ENCODE measurements around the gene RPL28.
A peak's percentile ranks its signal among the peaks of the same experiment; 100 is the strongest.

RPL28 gene

GRCh38 chr19:55372316-55373081 is 13.2 kb upstream of the RPL28 start:
- DNase-seq (ENCODE audit: low read depth in 2 of 2, low spot score in 1 of 2) = no peak

DNA sequence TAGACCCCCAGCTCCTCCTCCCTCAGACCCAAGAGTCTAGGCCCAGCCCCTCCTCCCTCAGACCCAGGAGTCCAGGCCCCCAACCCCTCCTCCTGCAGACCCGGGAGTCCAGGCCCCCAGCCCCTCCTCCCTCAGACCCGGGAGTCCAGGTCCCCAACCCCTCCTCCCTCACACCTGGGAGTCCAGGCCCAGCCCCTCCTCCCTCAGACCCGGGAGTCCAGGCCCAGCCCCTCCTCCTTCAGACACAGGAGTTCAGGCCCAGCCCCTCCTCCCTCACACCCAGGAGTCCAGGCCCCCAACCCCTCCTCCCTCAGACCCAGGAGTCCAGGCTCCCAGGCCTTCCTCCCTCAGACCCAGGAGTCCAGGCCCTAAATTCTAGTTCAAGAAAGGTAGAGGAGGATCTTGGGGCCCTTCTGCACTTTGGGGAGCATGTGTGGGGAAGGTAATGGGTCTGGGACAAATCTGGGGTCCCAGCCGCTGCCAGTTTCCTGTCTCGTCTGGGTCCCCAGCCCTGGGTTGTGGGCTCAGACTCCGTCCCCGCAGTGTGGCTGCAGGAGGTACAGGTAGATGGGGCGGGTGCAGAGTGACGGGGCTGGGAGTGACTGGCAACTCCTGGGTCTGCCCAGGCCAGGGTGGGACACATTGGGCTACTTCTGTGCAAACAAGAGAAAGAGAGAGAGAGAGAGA is 12.3 kb upstream of the RPL28 start:
- no peak for DNase-seq (ENCODE audit: low read depth in 2 of 2, low spot score in 1 of 2)

- no peak for DNase-seq (ENCODE audit: low read depth in 2 of 2, low spot score in 1 of 2)
Measured at GRCh38 chr19:55373993-55374757, 11.6 kb upstream of the RPL28 start.

GRCh38 chr19:55376241-55376933 is 9.3 kb upstream of the RPL28 start, which contains the start of gene TMEM190:
Gene TMEM190 (plus strand): TSS chr19:55376826. CDS start chr19:55376854, 28 bp downstream.
- no peak for DNase-seq (ENCODE audit: low read depth in 2 of 2, low spot score in 1 of 2)

- DNase-seq (ENCODE audit: low read depth in 2 of 2, low spot score in 1 of 2) = no peak
Measured at GRCh38 chr19:55377356-55378131, 8.2 kb upstream of the RPL28 start.

- DNase-seq (ENCODE audit: low read depth in 2 of 2, low spot score in 1 of 2) = no peak
Measured at GRCh38 chr19:55379174-55379573, 6.6 kb upstream of the RPL28 start.

DNA sequence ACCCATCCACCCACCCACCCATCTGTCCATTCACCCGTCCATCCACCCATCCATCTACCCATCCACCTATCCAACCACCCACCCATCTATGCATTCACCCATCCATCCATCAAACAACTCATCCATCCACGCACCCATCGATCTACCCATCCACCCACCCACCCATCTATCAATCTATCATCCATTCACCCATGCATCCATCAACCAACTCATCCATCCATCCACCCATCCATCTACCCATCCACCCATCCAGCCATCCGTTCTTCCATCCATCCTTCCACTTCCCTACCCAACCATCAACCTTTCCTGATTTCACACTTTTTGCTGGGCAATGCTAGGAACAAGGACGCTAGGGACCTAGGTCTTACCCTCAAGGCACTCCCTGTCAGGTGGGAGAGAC is 3.7 kb upstream of the RPL28 start:
- no peak for DNase-seq (ENCODE audit: low read depth in 2 of 2, low spot score in 1 of 2)

DNA sequence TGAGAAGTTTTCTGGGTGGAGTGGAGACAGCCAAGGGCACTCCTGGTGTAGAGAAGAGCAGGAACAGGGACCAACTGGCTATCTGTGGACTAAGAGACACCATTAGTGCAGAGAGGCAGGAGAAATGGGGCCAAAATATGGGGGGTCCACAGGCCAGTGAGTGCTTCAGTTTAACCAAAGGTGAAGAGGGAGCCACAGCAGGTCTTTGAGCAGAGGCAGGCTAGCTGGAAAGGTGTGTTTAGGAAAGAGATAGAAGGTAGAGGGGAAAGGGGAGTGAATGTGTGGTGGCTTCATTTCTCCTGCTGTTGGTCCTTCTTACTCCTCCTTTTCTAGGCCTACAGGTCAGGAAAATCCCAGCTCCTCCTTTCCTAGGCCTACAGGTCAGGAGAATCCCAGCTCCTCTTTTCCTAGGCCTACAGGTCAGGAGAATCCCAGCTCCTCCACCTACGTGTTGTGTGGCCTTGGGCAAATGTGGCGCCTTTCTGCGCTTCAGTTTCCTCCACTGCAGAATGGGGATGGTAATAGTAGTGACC is 3.1 kb upstream of the RPL28 start:
- DNase-seq (ENCODE audit: low read depth in 2 of 2, low spot score in 1 of 2) = no peak

DNA sequence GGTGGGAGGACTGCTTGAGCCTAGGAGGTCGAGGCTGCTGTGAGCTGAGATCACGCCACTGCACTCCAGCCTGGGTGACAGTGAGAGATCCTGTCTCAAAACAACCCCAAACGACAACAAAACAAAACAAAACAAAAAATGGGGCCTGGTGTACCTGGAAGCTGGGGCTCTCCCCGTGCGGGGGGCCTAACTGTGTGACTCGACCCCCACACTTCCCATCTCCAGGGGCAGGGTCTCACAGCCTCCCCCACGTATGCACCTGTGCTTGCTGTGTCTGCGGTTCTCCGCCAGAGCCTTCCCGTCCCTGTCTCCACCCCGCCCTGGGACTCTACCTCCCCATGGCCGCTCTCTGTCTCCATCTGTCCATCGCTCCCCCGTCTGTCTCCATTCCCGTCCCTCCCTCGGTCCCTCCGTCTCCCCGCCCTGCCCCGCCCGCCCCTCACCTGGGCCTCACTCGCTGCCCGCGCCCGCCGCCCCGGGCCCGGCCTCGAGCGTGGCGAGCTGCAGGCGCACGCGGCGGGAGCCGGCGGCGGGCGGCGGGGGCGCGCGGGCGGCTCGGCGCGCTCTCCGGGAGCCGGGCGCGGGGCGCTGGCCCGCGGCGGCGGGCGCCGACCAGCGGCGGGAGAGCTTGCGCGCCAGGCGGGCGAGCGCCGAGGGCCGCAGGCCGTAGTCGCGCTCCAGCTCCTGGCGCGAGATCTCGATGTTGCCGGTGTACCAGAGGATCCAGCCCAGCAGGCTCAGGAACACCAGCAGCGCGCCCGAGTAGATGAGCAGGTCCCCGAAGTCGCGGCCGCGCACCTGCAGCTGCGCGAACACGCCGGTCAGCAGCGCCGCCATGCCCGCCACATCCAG is 2.2 kb upstream of the RPL28 start:
- no peak for DNase-seq (ENCODE audit: low read depth in 2 of 2, low spot score in 1 of 2)

- DNase-seq (ENCODE audit: low read depth in 2 of 2, low spot score in 1 of 2) = no peak
Measured at GRCh38 chr19:55384131-55384919, 1.4 kb upstream of the RPL28 start, which contains the start of gene TMEM238. Gene TMEM238 (minus strand): TSS chr19:55384292. CDS start chr19:55384259, 33 bp downstream.

GRCh38 chr19:55384920-55385723 is 610 bp upstream of the RPL28 start:
- DNase-seq (ENCODE audit: low read depth in 2 of 2, low spot score in 1 of 2) = peak; percentile 80 to 88

DNA sequence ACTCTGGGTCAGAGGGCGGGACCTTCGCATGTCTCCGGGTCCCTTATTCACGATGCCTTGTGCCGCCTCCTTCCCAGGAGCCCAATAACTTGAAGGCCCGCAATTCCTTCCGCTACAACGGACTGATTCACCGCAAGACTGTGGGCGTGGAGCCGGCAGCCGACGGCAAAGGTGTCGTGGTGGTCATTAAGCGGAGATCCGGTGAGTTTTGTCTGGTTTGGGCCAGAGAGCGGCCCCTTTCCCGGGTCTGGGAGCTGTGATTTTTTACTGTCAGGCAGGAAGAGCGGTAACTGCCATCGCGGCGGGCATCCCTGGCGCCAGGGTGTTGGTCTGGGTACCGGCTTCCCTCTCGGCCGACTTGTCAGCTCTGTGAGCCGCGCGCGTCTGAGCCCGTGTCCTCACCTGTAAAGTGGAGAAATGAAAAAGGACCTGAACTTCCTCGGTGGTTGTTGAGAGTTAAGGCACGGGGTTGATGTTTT is 800 bp downstream of the RPL28 start:
- DNase-seq (ENCODE audit: low read depth in 2 of 2, low spot score in 1 of 2) = no peak

GRCh38 chr19:55387736-55388497 is 2.2 kb downstream of the RPL28 start:
- no peak for DNase-seq (ENCODE audit: low read depth in 2 of 2, low spot score in 1 of 2)

GRCh38 chr19:55389386-55390317 is 3.9 kb downstream of the RPL28 start:
- no peak for DNase-seq (ENCODE audit: low read depth in 2 of 2, low spot score in 1 of 2)

DNA sequence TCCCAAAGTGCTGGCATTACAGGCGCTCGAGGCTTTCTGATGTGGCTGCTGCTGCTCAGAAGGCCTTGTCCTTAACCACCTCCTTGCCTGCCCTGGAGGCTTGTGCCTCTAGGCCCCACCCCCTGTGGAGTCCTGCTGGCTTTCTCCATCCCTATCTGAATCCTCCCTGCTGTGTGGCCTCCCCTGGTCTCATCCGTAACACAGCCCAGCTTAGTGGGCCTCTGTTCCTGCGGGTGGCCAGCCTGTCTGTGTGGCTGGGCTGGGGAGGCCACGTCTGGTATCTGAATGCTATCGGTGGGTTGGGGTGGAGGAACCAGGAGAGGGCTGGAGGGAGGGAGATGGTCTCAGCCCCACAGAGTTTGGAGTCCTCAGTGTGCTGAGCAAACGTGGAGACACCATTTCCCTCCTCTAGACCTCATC is 4.7 kb downstream of the RPL28 start:
- DNase-seq (ENCODE audit: low read depth in 2 of 2, low spot score in 1 of 2) = no peak
